GM23248 (cell line): ENCODE data around the gene MACROD2. TPM values are rescaled to one million over a fixed set of nuclear protein-coding genes. Genes with fewer than 3 reads are reported as not detected.

Source experiments
- DNase-seq: peaks from one replicate; pipeline ENCODE4 v3.0.0-alpha.2; 2015
- H2AFZ ChIP-seq: fragments of 200-600 bp; sonication (generic); 2 replicates; pipeline ENCODE4 v1.6.1; 2016; ENCODE audit warnings: antibody characterized with exemption
- H3F3A ChIP-seq: fragments of 200-600 bp; sonication (generic); 2 replicates; pipeline ENCODE4 v1.6.1; 2016; ENCODE audit warnings: mild to moderate bottlenecking, antibody characterized with exemption, mixed run types; ENCODE audit not compliant: insufficient read depth
- H3K27ac ChIP-seq: fragments of 200-600 bp; sonication (generic); 2 replicates; pipeline ENCODE4 v1.5.1; 2016; ENCODE audit warnings: mild to moderate bottlenecking
- H3K27me3 ChIP-seq: fragments of 200-600 bp; sonication (generic); replicated peaks from 2 replicates; pipeline ENCODE4 v1.6.1; 2016; ENCODE audit warnings: mild to moderate bottlenecking; ENCODE audit not compliant: insufficient read depth
- H3K36me3 ChIP-seq: fragments of 200-600 bp; sonication (generic); 2 replicates; pipeline ENCODE4 v1.6.1; 2016; ENCODE audit warnings: low read depth, mild to moderate bottlenecking
- H3K4me1 ChIP-seq: fragments of 200-600 bp; sonication (generic); 2 replicates; pipeline ENCODE4 v1.6.1; 2016; ENCODE audit warnings: mild to moderate bottlenecking; ENCODE audit not compliant: insufficient read depth
- H3K4me2 ChIP-seq: fragments of 200-600 bp; sonication (generic); one replicate; pipeline ENCODE4 v1.6.1; 2016; ENCODE audit warnings: mild to moderate bottlenecking; ENCODE audit not compliant: unreplicated experiment
- H3K4me3 ChIP-seq: fragments of 200-600 bp; sonication (generic); 2 replicates; pipeline ENCODE4 v1.5.1; 2016; ENCODE audit warnings: mild to moderate bottlenecking
- H3K79me2 ChIP-seq: fragments of 200-600 bp; sonication (generic); 2 replicates; pipeline ENCODE4 v1.6.1; 2016; ENCODE audit warnings: mild to moderate bottlenecking; ENCODE audit not compliant: insufficient read depth
- H3K9ac ChIP-seq: fragments of 200-600 bp; sonication (generic); 2 replicates; pipeline ENCODE4 v1.6.1; 2016; ENCODE audit warnings: mild to moderate bottlenecking
- H3K9me2 ChIP-seq: fragments of 200-600 bp; sonication (generic); 2 replicates; pipeline ENCODE4 v1.6.1; 2016; ENCODE audit warnings: mixed run types, mild to moderate bottlenecking, moderate library complexity; ENCODE audit not compliant: insufficient read depth
- H3K9me3 ChIP-seq: fragments of 200-600 bp; sonication (generic); one replicate; pipeline ENCODE4 v1.6.1; 2017; ENCODE audit warnings: low read depth
- H4K20me1 ChIP-seq: fragments of 200-600 bp; sonication (generic); 2 replicates; pipeline ENCODE4 v1.6.0; 2016; ENCODE audit not compliant: insufficient read depth
- EZH2 ChIP-seq: fragments of 200-600 bp; sonication (generic); IDR thresholded peaks from 2 replicates; pipeline ENCODE4 v1.6.1; 2018; ENCODE audit warnings: antibody characterized with exemption, mild to moderate bottlenecking; ENCODE audit not compliant: insufficient read depth, poor library complexity, severe bottlenecking
- EZH2phosphoT487 ChIP-seq: fragments of 200-600 bp; sonication (generic); IDR thresholded peaks from 2 replicates; pipeline ENCODE4 v1.6.1; 2018; ENCODE audit warnings: antibody characterized with exemption, moderate library complexity, mild to moderate bottlenecking, low read depth; ENCODE audit not compliant: insufficient read depth
- WGBS, 2 experiments: methylation state at CpG; one replicate each; pipeline ENCODE4 v1.1.6; 2015 to 2017; ENCODE audit warnings: low lambda C conversion rate in 2 of 2, low coverage in 1 of 2; ENCODE audit errors: missing lambda C conversion rate in 2 of 2; 5-methylcytosine and 5-hydroxymethylcytosine counted together
- in situ Hi-C: fragments of 300-500 bp; cut with MboI; formaldehyde crosslinking; loops from 2 replicates; pipeline ENCODE4 v1.15.0; 2020
- polyA plus RNA-seq: library from polyadenylated mRNA; unstranded; fragments of >200 nt; fragmentation: Nextera tagmentation; extraction: Ambion mirVana; gene quantifications from 2 replicates; pipeline ENCODE4 v1.2.1, GENCODE V29; 2016
- total RNA-seq: library from RNA; depleted of rRNA; stranded (reverse); fragments of >200 nt; shearing (Covaris generic); gene quantifications from 2 replicates; pipeline ENCODE4 v1.2.3, GENCODE V29; 2014

Gene MACROD2
- total and polyA plus RNA-seq, 2 experiments from 2014 or later = 1.1 to 3.1 TPM

DNA sequence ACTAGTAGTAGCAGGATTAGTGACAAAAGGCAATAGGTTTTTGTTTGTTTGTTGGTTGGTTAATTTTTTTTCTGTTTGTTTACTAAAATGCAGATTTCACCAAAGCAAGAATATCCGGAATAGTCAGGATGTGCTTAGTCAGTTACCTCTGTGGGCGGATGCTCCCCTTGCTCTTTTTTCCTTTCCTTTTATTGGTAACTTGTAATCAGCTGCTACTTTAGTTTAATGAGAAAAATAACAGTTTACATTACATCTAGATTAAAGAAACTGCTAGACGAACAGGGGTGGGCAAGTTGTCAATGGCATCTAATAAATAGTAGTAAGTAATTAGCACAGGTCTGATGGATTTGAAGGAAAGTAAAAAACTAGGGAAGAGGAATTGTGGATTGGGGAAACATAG is 989.0 kb downstream of the MACROD2 start:
- H3K79me2 ChIP-seq = no peaks in the 10 kb centered on the region
- H3K9me2 ChIP-seq = no peaks in the 10 kb centered on the region
- no peaks in the 10 kb centered on the region for H4K20me1 ChIP-seq
- no peaks in the 10 kb centered on the region for H3K36me3 ChIP-seq
- no peak overlapping the region for H2AFZ ChIP-seq
- peaks cover 5% of the 10 kb centered on the region; the same call in 1 of the 2 replicates for H3K4me1 ChIP-seq
- TF ChIP-seq EZH2phosphoT487 (no peak), EZH2 (no peak)
- peaks cover 3% of the 10 kb centered on the region; the same call in 1 of the 2 replicates for H3F3A ChIP-seq
- no peak overlapping the region for H3K4me2 ChIP-seq
- H3K9me3 ChIP-seq = no peaks in the 10 kb centered on the region
- no peak overlapping the region for H3K4me3 ChIP-seq
- H3K27me3 ChIP-seq = no peaks in the 10 kb centered on the region
- WGBS, 2 experiments = 61 to 73% methylated on average over 3 of the region's 3 CpGs
- DNase-seq = no peak
- H3K27ac ChIP-seq = no peak overlapping the region
- H3K9ac ChIP-seq = no peak overlapping the region
- in situ Hi-C loops = no loop called here

DNA sequence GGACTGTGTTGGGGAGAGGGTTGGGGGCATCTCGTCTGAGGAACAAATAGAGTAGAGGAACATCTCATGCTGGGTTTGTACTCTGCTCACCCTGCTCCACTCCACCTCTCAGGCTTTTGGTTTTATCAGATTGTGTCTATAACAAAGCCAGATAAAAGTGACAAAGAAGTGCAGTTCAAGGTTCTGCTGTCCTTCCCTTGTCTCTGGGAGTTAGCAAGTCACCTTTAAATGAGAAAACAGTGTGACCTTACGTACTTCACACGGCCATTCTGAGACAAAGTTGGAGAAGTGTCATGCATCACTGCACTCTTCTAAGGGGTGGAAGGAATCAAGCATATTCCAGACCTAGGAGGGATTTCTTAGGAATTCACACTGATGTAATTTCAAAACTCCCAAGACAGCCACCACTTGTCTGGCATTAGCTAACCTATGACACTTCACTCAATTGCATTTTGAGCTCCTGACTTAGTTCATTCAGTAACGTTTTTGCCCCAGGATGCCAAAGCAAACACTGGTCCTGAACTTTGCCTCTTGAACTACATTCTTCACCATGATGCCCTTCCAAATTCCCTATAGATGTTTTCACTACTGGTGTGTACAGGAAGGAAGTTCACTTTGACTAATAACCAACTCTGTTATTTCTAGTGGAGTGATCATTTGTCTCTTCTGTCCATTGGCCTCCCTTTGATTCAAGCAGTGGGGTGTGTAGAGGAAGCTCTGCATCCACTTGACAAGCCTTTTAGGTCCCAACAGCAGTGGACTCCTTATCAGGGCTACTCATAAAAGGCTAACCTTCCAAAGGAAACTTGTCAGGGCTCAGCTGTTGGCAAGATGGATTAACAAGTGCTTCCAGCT is 989.7 kb downstream of the MACROD2 start:
- H3K9ac ChIP-seq = no peak overlapping the region

DNA sequence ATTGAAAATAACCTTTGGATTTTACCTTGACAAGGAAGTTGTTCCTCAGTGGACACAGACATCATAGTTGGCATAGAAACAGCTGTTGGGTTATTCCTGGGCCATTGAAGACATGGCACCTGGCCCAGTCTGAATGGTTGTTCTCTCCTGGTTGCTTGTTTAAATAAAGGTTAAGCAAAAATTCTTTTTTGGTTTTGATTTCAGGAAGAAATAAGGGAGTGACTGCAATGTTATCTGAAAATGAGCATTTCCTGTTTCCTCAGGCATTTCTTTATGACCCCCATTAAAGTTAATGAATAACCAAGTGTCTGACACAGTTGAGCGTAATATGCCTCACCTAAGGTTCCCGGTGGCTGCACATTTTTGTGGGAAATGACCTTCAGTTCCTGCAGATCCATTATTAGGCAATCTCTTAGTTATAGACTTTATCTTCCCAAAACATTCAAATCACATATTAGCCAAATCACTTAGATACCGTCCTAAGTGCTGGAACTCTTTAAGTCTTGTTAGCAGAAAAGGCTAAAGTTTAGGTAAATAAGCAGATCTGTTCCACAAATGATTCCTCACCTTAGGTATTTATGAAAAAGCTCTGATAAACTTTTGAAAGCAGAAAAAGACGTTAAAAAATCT is 990.8 kb downstream of the MACROD2 start:
- no peak overlapping the region for H2AFZ ChIP-seq
- H3K4me1 ChIP-seq = 0 out of 2 replicates have a peak, but pooled peaks cover 5% of the 10 kb centered on the region
- H3K9ac ChIP-seq = no peak overlapping the region
- no peaks in the 10 kb centered on the region for H3K79me2 ChIP-seq
- in situ Hi-C loops = no loop called here
- H3K36me3 ChIP-seq = no peaks in the 10 kb centered on the region
- no peak for TF ChIP-seq EZH2
- TF ChIP-seq EZH2phosphoT487 = no peak
- no peaks in the 10 kb centered on the region for H3K27me3 ChIP-seq
- no peak overlapping the region for H3K4me3 ChIP-seq
- H3K27ac ChIP-seq = no peak overlapping the region
- no peak overlapping the region for H3K4me2 ChIP-seq
- no peak for DNase-seq
- H3K9me3 ChIP-seq = no peaks in the 10 kb centered on the region
- H4K20me1 ChIP-seq = no peaks in the 10 kb centered on the region
- no peaks in the 10 kb centered on the region for H3K9me2 ChIP-seq
- 57 to 67% methylated on average over 4 of the region's 4 CpGs for WGBS, 2 experiments
- H3F3A ChIP-seq = no peaks in the 10 kb centered on the region

More for the DNA sequence above, 989.7 kb downstream of the MACROD2 start:
- TF ChIP-seq EZH2phosphoT487 (no peak), EZH2 (no peak)
- no peaks in the 10 kb centered on the region for H3K79me2 ChIP-seq
- DNase-seq = no peak
- no peaks in the 10 kb centered on the region for H3K36me3 ChIP-seq
- H3K4me3 ChIP-seq = no peak overlapping the region
- no peaks in the 10 kb centered on the region for H3F3A ChIP-seq
- no peaks in the 10 kb centered on the region for H3K9me3 ChIP-seq
- WGBS, 2 experiments = 69% methylated on average over 4 of the region's 4 CpGs
- in situ Hi-C loops = no loop called here
- no peak overlapping the region for H3K4me2 ChIP-seq
- no peak overlapping the region for H2AFZ ChIP-seq
- H3K9me2 ChIP-seq = no peaks in the 10 kb centered on the region
- H4K20me1 ChIP-seq = no peaks in the 10 kb centered on the region
- H3K27ac ChIP-seq = no peak overlapping the region
- no peaks in the 10 kb centered on the region for H3K27me3 ChIP-seq
- no peaks in the 10 kb centered on the region for H3K4me1 ChIP-seq

- Histone ChIP-seq H3K36me3 (no peaks in the 10 kb centered on the region), H3K27me3 (no peaks in the 10 kb centered on the region), H3K9me3 (no peaks in the 10 kb centered on the region), H4K20me1 (no peaks in the 10 kb centered on the region), H2AFZ (no peak overlapping the region), H3K4me3 (no peak overlapping the region), H3K4me2 (no peak overlapping the region), H3K9me2 (no peaks in the 10 kb centered on the region), H3K4me1 (peaks cover 10% of the 10 kb centered on the region), H3K27ac (no peak overlapping the region), H3K9ac (no peak overlapping the region), H3K79me2 (no peaks in the 10 kb centered on the region), H3F3A (peaks cover 5% of the 10 kb centered on the region)
- DNase-seq = no peak
- WGBS, 2 experiments = 87 to 90% methylated on average over 7 of the region's 7 CpGs
- TF ChIP-seq EZH2 = no peak
- no peak for TF ChIP-seq EZH2phosphoT487
- in situ Hi-C loops = no loop called here
These were observed 991.3 kb downstream of the MACROD2 start for GRCh38 chr20:14986656-14987055.
